IMR-90 (cell line): ENCODE data around the gene MAP1A. TPM values are rescaled to one million over a fixed set of nuclear protein-coding genes. Genes with fewer than 3 reads are reported as not detected.

Source experiments
- ATAC-seq: fragments of 200-7000 bp; cut with Tn5 transposase; 2 replicates; pipeline ENCODE4 v1.9.1; 2020; ENCODE audit warnings: low read depth, mild to moderate bottlenecking, moderate library complexity
- BruUV-seq: library from RNA; stranded (reverse); fragments of 400-500 nt; replicated peaks from 2 replicates; lab custom pipeline; 2021; lab: Mats Ljungman, UMichigan
- CTCF ChIA-PET: fragments of 300-600 bp; formaldehyde crosslinking; extraction: SDS; loops from one replicate; lab custom pipeline; 2021; ENCODE audit warnings: antibody characterized with exemption; lab: Yijun Ruan, JAX
- POLR2A ChIA-PET: fragments of 300-600 bp; sonication (Branson Sonifier 250); formaldehyde crosslinking; loops from one replicate; lab custom pipeline; 2022; ENCODE audit warnings: antibody characterized with exemption; ENCODE audit not compliant: unreplicated experiment; lab: Charles Lee
- DNase-seq: peaks from one replicate; pipeline ENCODE4 v3.0.0; 2013
- H2AFZ ChIP-seq: replicated peaks from 2 replicates; pipeline ENCODE3; 2013; ENCODE audit warnings: low read length, mild to moderate bottlenecking; ENCODE audit not compliant: poor library complexity
- H2AK5ac ChIP-seq: 2 replicates; pipeline ENCODE4 v1.6.1; 2013; ENCODE audit warnings: low read depth, low read length, inconsistent platforms
- H2AK9ac ChIP-seq: replicated peaks from 2 replicates; pipeline ENCODE3; 2013; ENCODE audit warnings: mild to moderate bottlenecking, low read depth, low read length, moderate library complexity; ENCODE audit not compliant: poor library complexity
- H2BK120ac ChIP-seq: 2 replicates; pipeline ENCODE4 v1.6.1; 2013; ENCODE audit warnings: low read depth, low read length, inconsistent platforms
- H2BK15ac ChIP-seq: 3 replicates; pipeline ENCODE4 v1.6.1; 2013; ENCODE audit warnings: low read depth, low read length, inconsistent platforms
- H2BK20ac ChIP-seq: 2 replicates; pipeline ENCODE4 v1.6.1; 2013; ENCODE audit warnings: low read depth, mild to moderate bottlenecking, inconsistent platforms, low read length, moderate library complexity
- H2BK5ac ChIP-seq: 2 replicates; pipeline ENCODE4 v1.6.1; 2013; ENCODE audit warnings: mild to moderate bottlenecking, low read depth, low read length, inconsistent platforms; ENCODE audit not compliant: poor library complexity, severe bottlenecking
- H3K14ac ChIP-seq: replicated peaks from 2 replicates; pipeline ENCODE4 v1.6.1; 2013; ENCODE audit warnings: low read depth, low read length, inconsistent platforms
- H3K18ac ChIP-seq: 2 replicates; pipeline ENCODE4 v1.6.1; 2013; ENCODE audit warnings: low read depth, low read length, control low read depth
- H3K23ac ChIP-seq: 2 replicates; pipeline ENCODE4 v1.6.1; 2013; ENCODE audit warnings: low read depth, low read length, inconsistent platforms
- H3K27ac ChIP-seq: 2 replicates; pipeline ENCODE4 v1.5.1; 2013; ENCODE audit warnings: mild to moderate bottlenecking, control low read depth, low read length; ENCODE audit not compliant: insufficient read depth
- H3K27me3 ChIP-seq: 2 replicates; pipeline ENCODE4 v1.6.1; 2013; ENCODE audit warnings: low read length; ENCODE audit not compliant: control insufficient read depth, insufficient read depth
- H3K36me3 ChIP-seq: 2 replicates; pipeline ENCODE4 v1.6.1; 2013; ENCODE audit warnings: low read length, mixed read lengths; ENCODE audit not compliant: control insufficient read depth, insufficient read depth
- H3K4ac ChIP-seq: 2 replicates; pipeline ENCODE4 v1.6.1; 2013; ENCODE audit warnings: low read depth, low read length, inconsistent platforms
- H3K4me1 ChIP-seq: 2 replicates; pipeline ENCODE4 v1.6.1; 2013; ENCODE audit warnings: low read length, mixed read lengths; ENCODE audit not compliant: control insufficient read depth, insufficient read depth
- H3K4me2 ChIP-seq: 2 replicates; pipeline ENCODE4 v1.6.1; 2013; ENCODE audit warnings: low read depth, mild to moderate bottlenecking, control low read depth, low read length, moderate library complexity
- H3K4me3 ChIP-seq: 2 replicates; pipeline ENCODE4 v1.5.1; 2013; ENCODE audit warnings: low read depth, mild to moderate bottlenecking, control low read depth, low read length, moderate library complexity; ENCODE audit not compliant: insufficient read depth
- H3K56ac ChIP-seq: 2 replicates; pipeline ENCODE4 v1.6.1; 2013; ENCODE audit warnings: low read length, inconsistent platforms; ENCODE audit not compliant: insufficient read depth; ENCODE audit errors: extremely low read depth
- H3K79me1 ChIP-seq, 2 experiments: 2 replicates each; pipeline ENCODE4 v1.6.1; 2013; ENCODE audit warnings: low read length in 2 of 2, inconsistent platforms in 1 of 2, low read depth in 1 of 2
- H3K9ac ChIP-seq: 2 replicates; pipeline ENCODE4 v1.6.1; 2013; ENCODE audit warnings: low read depth, low read length, control low read depth
- H3K9me1 ChIP-seq: 2 replicates; pipeline ENCODE4 v1.6.1; 2013; ENCODE audit warnings: low read length, inconsistent platforms; ENCODE audit not compliant: insufficient read depth
- H3K9me3 ChIP-seq: 2 replicates; pipeline ENCODE4 v1.6.1; 2013; ENCODE audit warnings: low read length; ENCODE audit not compliant: control insufficient read depth, insufficient read depth
- H4K20me1 ChIP-seq: 2 replicates; pipeline ENCODE4 v1.6.1; 2013; ENCODE audit warnings: low read length, inconsistent platforms; ENCODE audit not compliant: insufficient read depth
- H4K5ac ChIP-seq: 2 replicates; pipeline ENCODE4 v1.6.1; 2013; ENCODE audit warnings: mild to moderate bottlenecking, low read depth, low read length, control low read depth
- H4K8ac ChIP-seq, 2 experiments: 2 replicates each; pipeline ENCODE4 v1.6.1; 2013; ENCODE audit warnings: low read depth in 2 of 2, low read length in 2 of 2, control low read depth in 1 of 2, inconsistent platforms in 1 of 2
- H4K91ac ChIP-seq: 2 replicates; pipeline ENCODE4 v1.6.1; 2013; ENCODE audit warnings: low read depth, low read length, inconsistent platforms; ENCODE audit not compliant: insufficient read depth
- BHLHE40 ChIP-seq: fragments of 150-350 bp; IDR thresholded peaks from 2 replicates; pipeline ENCODE4 v1.6.1; 2016; ENCODE audit warnings: mild to moderate bottlenecking, low read depth, low read length
- CEBPB ChIP-seq: IDR thresholded peaks from 2 replicates; pipeline ENCODE4 v1.6.1; 2012; ENCODE audit warnings: low read depth, low read length, improper control_type of control experiment
- CHD1 ChIP-seq: IDR thresholded peaks from 2 replicates; pipeline ENCODE4 v1.6.1; 2012; ENCODE audit warnings: low read depth, low read length, improper control_type of control experiment
- CTCF ChIP-seq: conservative IDR thresholded peaks from 2 replicates; pipeline ENCODE4 v1.5.1; 2012; ENCODE audit warnings: mild to moderate bottlenecking, low read depth, low read length, improper control_type of control experiment
- FOS ChIP-seq: fragments of 150-350 bp; IDR thresholded peaks from 2 replicates; pipeline ENCODE4 v1.6.1; 2016; ENCODE audit warnings: low read depth, low read length
- MAFK ChIP-seq: IDR thresholded peaks from 2 replicates; pipeline ENCODE4 v1.6.1; 2012; ENCODE audit warnings: low read depth, low read length, improper control_type of control experiment
- MAZ ChIP-seq: IDR thresholded peaks from 2 replicates; pipeline ENCODE4 v1.6.1; 2012; ENCODE audit warnings: low read depth, mild to moderate bottlenecking, low read length, improper control_type of control experiment, moderate library complexity, borderline replicate concordance
- MXI1 ChIP-seq: IDR thresholded peaks from 2 replicates; pipeline ENCODE4 v1.6.1; 2012; ENCODE audit warnings: low read depth, mild to moderate bottlenecking, low read length, moderate library complexity, borderline replicate concordance
- NFE2L2 ChIP-seq: fragments of 150-350 bp; IDR thresholded peaks from 2 replicates; pipeline ENCODE4 v1.6.1; 2016; ENCODE audit warnings: low read depth, mild to moderate bottlenecking, low read length
- POLR2A ChIP-seq: IDR thresholded peaks from 2 replicates; pipeline ENCODE4 v1.6.1; 2012; ENCODE audit warnings: mild to moderate bottlenecking, low read depth, low read length
- RAD21 ChIP-seq: IDR thresholded peaks from 2 replicates; pipeline ENCODE4 v1.6.1; 2012; ENCODE audit warnings: low read length, improper control_type of control experiment
- RCOR1 ChIP-seq: IDR thresholded peaks from 2 replicates; pipeline ENCODE4 v1.6.1; 2012; ENCODE audit warnings: mild to moderate bottlenecking, low read length, improper control_type of control experiment; ENCODE audit not compliant: insufficient replicate concordance
- SMC3 ChIP-seq: fragments of 150-350 bp; IDR thresholded peaks from 2 replicates; pipeline ENCODE4 v1.6.1; 2016; ENCODE audit warnings: low read depth, mild to moderate bottlenecking, antibody characterized with exemption, low read length, moderate library complexity
- USF2 ChIP-seq: fragments of 150-350 bp; IDR thresholded peaks from 2 replicates; pipeline ENCODE4 v1.6.1; 2017; ENCODE audit warnings: mild to moderate bottlenecking, antibody characterized with exemption, low read length, low read depth
- WGBS, 2 experiments: methylation state at CpG; one replicate each; pipeline versions ENCODE4 v1.1.5 to v1.1.7; 2013; ENCODE audit warnings: missing lambda C conversion rate in 2 of 2; ENCODE audit not compliant: insufficient read length in 1 of 2; ENCODE audit errors: extremely low coverage in 2 of 2; 5-methylcytosine and 5-hydroxymethylcytosine counted together
- dilution Hi-C: fragments of 300-500 bp; cut with HindIII; formaldehyde crosslinking; loops from one replicate; pipeline ENCODE4 v1.14.3; 2018; ENCODE audit warnings: low sequenced_read_pairs; ENCODE audit not compliant: unreplicated experiment
- in situ Hi-C: fragments of 300-500 bp; cut with MboI; formaldehyde crosslinking; loops from 3 replicates; pipeline ENCODE4 v1.14.3; 2019; ENCODE audit warnings: low sequenced_read_pairs, inconsistent platforms, mixed read lengths
- intact Hi-C: fragments of 100-400 bp; cut with micrococcal nuclease; formaldehyde crosslinking; loops from 2 replicates; pipeline ENCODE4 v1.10.0; 2022
- polyA plus RNA-seq, 3 experiments: library from polyadenylated mRNA; depleted of rRNA; stranded (reverse); fragments of >200 nt; gene quantifications; 2 replicates each; pipeline ENCODE4 v1.2.3, GENCODE V29; 2012; ENCODE audit warnings: low replicate concordance in 1 of 3
- total RNA-seq: library from RNA; depleted of rRNA; stranded (reverse); fragments of >200 nt; gene quantifications from 2 replicates; pipeline ENCODE4 v1.2.3, GENCODE V29; 2012
- TF ChIP-seq, protein P1 (sequence below): fragments of 150-350 bp; IDR thresholded peaks from 2 replicates; pipeline ENCODE4 v1.6.1; 2016; ENCODE audit warnings: low read depth, mild to moderate bottlenecking, low read length, moderate library complexity, borderline replicate concordance

MAP1A gene
- total and polyA plus RNA-seq, 2 of the 4 experiments (the other 2 are of a cell fraction), result 28.7 to 48.2 TPM

DNA sequence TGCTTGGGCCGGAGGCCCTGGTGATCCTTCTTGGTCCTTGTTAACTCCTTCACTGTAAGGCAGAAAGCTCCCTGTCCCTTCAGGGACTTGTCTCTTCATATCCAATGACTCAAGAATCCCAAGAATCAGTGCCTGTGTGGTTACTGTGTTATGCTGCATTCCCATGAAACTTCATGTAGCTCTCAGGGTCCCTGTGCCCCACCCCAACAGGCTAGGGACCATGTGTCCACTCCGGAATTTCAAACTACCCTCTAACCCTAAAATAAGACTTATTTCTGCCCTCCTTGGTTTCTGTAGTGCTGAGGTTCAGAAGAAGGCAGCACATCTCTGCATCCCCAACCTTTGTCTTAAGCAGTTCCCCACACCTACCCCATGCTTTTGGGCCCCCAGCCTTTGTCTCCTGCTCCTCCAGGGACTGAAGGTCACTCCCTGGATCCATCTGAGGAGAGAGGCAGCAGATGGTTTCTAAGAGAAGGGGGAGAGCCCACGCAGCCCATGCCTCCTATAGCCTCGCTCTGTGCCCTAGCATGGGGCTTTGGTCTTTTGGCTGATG lies 531 bp upstream of the MAP1A start:
- ChIA-PET CTCF (interaction anchor here (1.5 kb wide), 1 partner anchor 76 kb away, joined by 5 read pairs; no protein-coding TSS in a partner anchor), POLR2A (no interaction called here)
- peak overlapping the region; percentile 91 for H3K4ac ChIP-seq
- peak overlapping the region; percentile 93 for H3K23ac ChIP-seq
- peak overlapping the region; percentile 51 to 87; a peak in 3 of 4 replicates for H4K8ac ChIP-seq
- H3K36me3 ChIP-seq, result peaks cover 14% of the 10 kb centered on the region
- ATAC-seq (peak; percentile 48), DNase-seq (peak; percentile 68)
- intact Hi-C loops (loop anchor here (2.0 to 10.0 kb wide), 2 partner anchors 24 to 258 kb away; partner anchors contain the start of genes ELL3 and TP53BP1), dilution Hi-C loops (no loop called here), in situ Hi-C loops (no loop called here)
- peak overlapping the region; percentile 76 for H3K27ac ChIP-seq
- H3K79me1 ChIP-seq, result peaks cover 27 to 62% of the 10 kb centered on the region in 2 experiments
- H3K9me1 ChIP-seq, result peaks cover 31% of the 10 kb centered on the region
- peak overlapping the region; percentile 90 for H3K14ac ChIP-seq
- no peaks in the 10 kb centered on the region for H3K9me3 ChIP-seq
- peak overlapping the region; percentile 65; the same call in 1 of the 2 replicates for H2AK5ac ChIP-seq
- peak overlapping the region; percentile 85 for H2BK5ac ChIP-seq
- H4K5ac ChIP-seq, result peak overlapping the region; percentile 47
- peak overlapping the region; percentile 95 for H2BK120ac ChIP-seq
- no TSS peak for BruUV-seq
- H3K4me3 ChIP-seq, result peak overlapping the region; percentile 79
- H2AFZ ChIP-seq, result peak overlapping the region; percentile 92
- H4K91ac ChIP-seq, result peak overlapping the region; percentile 87
- H3K4me1 ChIP-seq, result peaks cover 20% of the 10 kb centered on the region
- peak overlapping the region; percentile 58 for H3K18ac ChIP-seq
- H2BK15ac ChIP-seq, result peak overlapping the region; percentile 91; the same call in 2 of the 3 replicates
- H4K20me1 ChIP-seq, result peaks cover 25% of the 10 kb centered on the region
- peak overlapping the region; percentile 44 for H3K9ac ChIP-seq
- WGBS, 2 experiments, result no CpG with 5 or more reads among the region's 4 CpGs
- H3K4me2 ChIP-seq, result peak overlapping the region; percentile 77
- H3K27me3 ChIP-seq, result no peaks in the 10 kb centered on the region
- peak overlapping the region; percentile 96 for H2AK9ac ChIP-seq
- peak overlapping the region; percentile 94 for H2BK20ac ChIP-seq
- peak overlapping the region; percentile 77; the same call in 1 of the 2 replicates for H3K56ac ChIP-seq
- TF ChIP-seq CTCF, result no peak
- no peak for TF ChIP-seq MAZ
- TF ChIP-seq, protein P1, sequence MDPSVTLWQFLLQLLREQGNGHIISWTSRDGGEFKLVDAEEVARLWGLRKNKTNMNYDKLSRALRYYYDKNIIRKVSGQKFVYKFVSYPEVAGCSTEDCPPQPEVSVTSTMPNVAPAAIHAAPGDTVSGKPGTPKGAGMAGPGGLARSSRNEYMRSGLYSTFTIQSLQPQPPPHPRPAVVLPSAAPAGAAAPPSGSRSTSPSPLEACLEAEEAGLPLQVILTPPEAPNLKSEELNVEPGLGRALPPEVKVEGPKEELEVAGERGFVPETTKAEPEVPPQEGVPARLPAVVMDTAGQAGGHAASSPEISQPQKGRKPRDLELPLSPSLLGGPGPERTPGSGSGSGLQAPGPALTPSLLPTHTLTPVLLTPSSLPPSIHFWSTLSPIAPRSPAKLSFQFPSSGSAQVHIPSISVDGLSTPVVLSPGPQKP, result no peak
- no peak for TF ChIP-seq SMC3
- no peak for TF ChIP-seq RAD21
- TF ChIP-seq CHD1, result no peak
- TF ChIP-seq FOS, result no peak
- TF ChIP-seq POLR2A, result peak; percentile 7; the same call in 1 of the 2 replicates
- TF ChIP-seq MAFK, result no peak
- no peak for TF ChIP-seq RCOR1
- peak; percentile 61; the same call in 1 of the 2 replicates for TF ChIP-seq MXI1
- TF ChIP-seq BHLHE40, result no peak
- TF ChIP-seq NFE2L2, result no peak
- peak; percentile 9; the same call in 1 of the 2 replicates for TF ChIP-seq USF2
- no peak for TF ChIP-seq CEBPB
